ENCODE data around the gene ZC3H4.
"Not testable (repeated sequence)": the region's sequence is repeated elsewhere in the genome, so short reads cannot be mapped to it uniquely, and the experiment has no call there.

Gene ZC3H4

GRCh38 chr19:47102346-47103060 is 11.1 kb downstream of the ZC3H4 start:
- Histone ChIP-seq H3K4me3 (ENCODE audit: low read depth, low read length) (no peak overlapping the region), H3K27ac (no peak overlapping the region), H3K9me3 (ENCODE audit: severe bottlenecking) (no peaks in the 10 kb centered on the region), H3K27me3 (ENCODE audit: insufficient read depth, low read depth, severe bottlenecking) (no peaks in the 10 kb centered on the region), H3K36me3 (peaks cover 26% of the 10 kb centered on the region)
- no peak for TF ChIP-seq CTCF (IDR thresholded peaks at IDR 0.05; ENCODE audit: low read depth, low read length)
- no peak for DNase-seq

- not testable (repeated sequence) for H3K9me3 ChIP-seq (ENCODE audit: severe bottlenecking); H3K4me3 ChIP-seq (ENCODE audit: low read depth, low read length); H3K27me3 ChIP-seq (ENCODE audit: insufficient read depth, low read depth, severe bottlenecking); DNase-seq; H3K27ac ChIP-seq
- peaks cover 30% of the 10 kb centered on the region for H3K36me3 ChIP-seq
These were observed 12.5 kb downstream of the ZC3H4 start for GRCh38 chr19:47101116-47101515.

GRCh38 chr19:47100290-47100689 is 13.3 kb downstream of the ZC3H4 start:
- Histone ChIP-seq H3K36me3 (peaks cover 22% of the 10 kb centered on the region), H3K4me3 (ENCODE audit: low read depth, low read length) (no peak overlapping the region), H3K27me3 (ENCODE audit: insufficient read depth, low read depth, severe bottlenecking) (no peaks in the 10 kb centered on the region), H3K27ac (no peak overlapping the region; the same call in 1 of the 2 replicates), H3K9me3 (ENCODE audit: severe bottlenecking) (no peaks in the 10 kb centered on the region)
- DNase-seq: no peak
- TF ChIP-seq CTCF (IDR thresholded peaks at IDR 0.05; ENCODE audit: low read depth, low read length): no peak

- no peak for DNase-seq
- Histone ChIP-seq H3K4me3 (ENCODE audit: low read depth, low read length) (no peak overlapping the region), H3K27ac (no peak overlapping the region), H3K27me3 (ENCODE audit: insufficient read depth, low read depth, severe bottlenecking) (no peaks in the 10 kb centered on the region), H3K36me3 (peaks cover 19% of the 10 kb centered on the region), H3K9me3 (ENCODE audit: severe bottlenecking) (no peaks in the 10 kb centered on the region)
- no peak for TF ChIP-seq CTCF (IDR thresholded peaks at IDR 0.05; ENCODE audit: low read depth, low read length)
These were observed 14.0 kb downstream of the ZC3H4 start for GRCh38 chr19:47099576-47100050.

- DNase-seq: no peak
- Histone ChIP-seq H3K4me3 (ENCODE audit: low read depth, low read length) (no peak overlapping the region), H3K9me3 (ENCODE audit: severe bottlenecking) (no peaks in the 10 kb centered on the region), H3K27ac (peak overlapping the region; percentile 14), H3K36me3 (peaks cover 26% of the 10 kb centered on the region), H3K27me3 (ENCODE audit: insufficient read depth, low read depth, severe bottlenecking) (no peaks in the 10 kb centered on the region)
- TF ChIP-seq CTCF (IDR thresholded peaks at IDR 0.05; ENCODE audit: low read depth, low read length): no peak
These were observed 15.0 kb downstream of the ZC3H4 start for GRCh38 chr19:47098608-47099007.

GRCh38 chr19:47097396-47098201 is 16.0 kb downstream of the ZC3H4 start:
- Histone ChIP-seq H3K36me3 (peaks cover 32% of the 10 kb centered on the region), H3K4me3 (ENCODE audit: low read depth, low read length) (peak overlapping the region; percentile 41), H3K9me3 (ENCODE audit: severe bottlenecking) (no peaks in the 10 kb centered on the region), H3K27me3 (ENCODE audit: insufficient read depth, low read depth, severe bottlenecking) (no peaks in the 10 kb centered on the region), H3K27ac (peak overlapping the region; percentile 67)
- TF ChIP-seq CTCF (IDR thresholded peaks at IDR 0.05; ENCODE audit: low read depth, low read length): no peak
- DNase-seq: peak; percentile 81

All from WERI-Rb-1 (cell line).